HG03575 (cell line): Measurements from ENCODE around the gene RAD1.
"Not testable (repeated sequence)": the region's sequence is repeated elsewhere in the genome, so short reads cannot be mapped to it uniquely, and the experiment has no call there.

Experiments
- ATAC-seq: cut with Tn5 transposase; IDR thresholded peaks from one replicate; pipeline ENCODE4 v1.9.1; 2021; ENCODE audit not compliant: unreplicated experiment, insufficient number of reproducible peaks, low FRiP score; ENCODE audit errors: extremely low read depth

Gene RAD1

GRCh38 chr5:34915139-34915855 is at the start of gene RAD1, which contains the start of gene BRIX1:
Gene RAD1 (minus strand): TSS chr5:34915504. CDS start chr5:34914892, 612 bp downstream.
Gene BRIX1 (plus strand): TSS chr5:34915711. CDS start chr5:34915739, 28 bp downstream.
- ATAC-seq, result peak; percentile 93

DNA sequence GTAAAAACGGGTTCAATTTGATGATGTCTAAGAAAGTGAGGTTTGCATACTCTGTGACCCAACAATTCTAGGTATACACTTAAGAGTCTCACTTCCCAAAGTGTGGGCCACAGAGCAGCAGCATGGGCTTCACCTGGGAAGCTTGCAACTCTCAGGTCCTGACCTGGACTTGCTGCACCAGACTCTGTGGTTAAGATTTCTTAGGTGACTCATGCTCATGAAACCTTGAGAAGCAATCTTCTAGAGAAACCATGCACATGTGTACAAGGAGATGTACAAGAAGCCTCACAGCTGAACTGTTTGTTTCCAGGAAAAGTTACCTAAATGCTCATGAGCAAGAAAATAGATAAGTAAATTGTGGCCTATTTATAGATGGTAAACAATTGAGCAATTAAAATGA is 44.0 kb upstream of the RAD1 start:
- ATAC-seq, result peak; percentile 95

GRCh38 chr5:34957857-34958690 is 42.8 kb upstream of the RAD1 start:
- no peak for ATAC-seq

GRCh38 chr5:34957321-34957720 is 42.0 kb upstream of the RAD1 start:
- ATAC-seq, result no peak

GRCh38 chr5:34944460-34945047 is 29.2 kb upstream of the RAD1 start:
- ATAC-seq, result no peak

GRCh38 chr5:34944044-34944443 is 28.7 kb upstream of the RAD1 start:
- ATAC-seq, result no peak

GRCh38 chr5:34941936-34942335 is 26.6 kb upstream of the RAD1 start:
- ATAC-seq, result no peak

- ATAC-seq, result no peak
Measured at GRCh38 chr5:34932947-34933346, 17.6 kb upstream of the RAD1 start.

DNA sequence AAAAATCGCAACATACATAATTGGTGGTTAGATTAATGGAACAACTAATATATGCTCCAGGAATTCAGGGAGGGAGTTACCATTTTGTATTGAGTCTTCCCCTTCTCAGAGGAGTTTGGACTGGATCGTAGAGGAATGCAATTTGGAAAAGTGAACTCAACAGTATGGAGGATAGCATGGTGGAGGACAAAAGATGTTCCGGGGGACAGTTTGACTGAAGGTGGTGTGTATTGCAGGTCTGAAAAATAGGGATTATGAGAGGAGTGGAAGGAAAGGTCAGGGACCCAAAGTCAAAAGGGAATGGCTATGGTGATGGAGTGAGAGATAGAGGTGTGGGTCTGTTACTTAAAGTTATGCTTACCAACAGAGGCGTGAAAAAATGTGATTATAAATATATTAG is 15.6 kb upstream of the RAD1 start:
- ATAC-seq, result no peak

- no peak for ATAC-seq
Measured at GRCh38 chr5:34930462-34930844, 15.1 kb upstream of the RAD1 start.

- ATAC-seq, result peak; percentile 33
Measured at GRCh38 chr5:34929720-34930461, 14.6 kb upstream of the RAD1 start.

GRCh38 chr5:34929134-34929719 is 13.9 kb upstream of the RAD1 start, which contains the start of gene DNAJC21:
Gene DNAJC21 (plus strand): TSS chr5:34929559. CDS start chr5:34929820, 261 bp downstream.
- ATAC-seq, result peak; percentile 83

DNA sequence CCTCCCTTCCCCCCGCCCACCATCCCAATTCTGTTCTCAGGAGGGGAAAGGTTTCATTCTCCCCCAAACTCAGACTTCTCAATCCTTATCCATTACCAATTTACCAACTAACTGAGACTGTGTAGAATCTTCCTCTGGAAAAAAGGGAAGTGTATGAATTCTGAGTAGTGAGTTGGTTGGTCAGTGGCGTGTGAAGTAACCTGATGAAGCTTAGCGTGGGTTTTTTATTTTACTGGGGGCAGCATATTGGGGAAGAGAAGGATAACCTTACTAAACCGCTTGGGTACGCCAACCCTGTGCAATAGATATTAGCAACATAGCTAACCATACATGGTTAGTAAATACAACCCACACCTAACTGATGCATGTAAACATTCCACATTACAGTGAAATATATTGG is 13.0 kb upstream of the RAD1 start:
- ATAC-seq, result no peak

DNA sequence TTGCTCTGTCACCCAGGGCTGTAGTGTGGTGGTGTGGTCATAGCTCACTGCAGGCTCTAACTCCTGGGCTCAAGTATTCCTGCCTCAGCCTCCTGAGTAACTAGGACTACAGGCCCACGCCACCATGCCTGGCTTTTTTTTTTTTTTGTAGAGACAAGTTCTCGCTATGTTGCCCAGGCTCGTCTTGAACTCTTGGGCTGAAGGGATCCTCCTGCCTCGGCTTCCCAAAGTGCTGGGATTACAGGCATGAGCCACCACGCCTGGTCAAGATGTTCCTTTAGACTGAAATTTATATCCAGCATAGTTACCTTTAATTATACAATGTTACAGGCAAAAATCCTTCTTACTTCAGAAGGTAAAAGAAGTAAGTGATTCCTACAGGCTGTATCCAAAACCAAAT is 12.5 kb upstream of the RAD1 start:
- ATAC-seq, result no peak

GRCh38 chr5:34926318-34926888 is 11.1 kb upstream of the RAD1 start:
- ATAC-seq, result no peak

- no peak for ATAC-seq
Measured at GRCh38 chr5:34924462-34924765, 9.1 kb upstream of the RAD1 start.

DNA sequence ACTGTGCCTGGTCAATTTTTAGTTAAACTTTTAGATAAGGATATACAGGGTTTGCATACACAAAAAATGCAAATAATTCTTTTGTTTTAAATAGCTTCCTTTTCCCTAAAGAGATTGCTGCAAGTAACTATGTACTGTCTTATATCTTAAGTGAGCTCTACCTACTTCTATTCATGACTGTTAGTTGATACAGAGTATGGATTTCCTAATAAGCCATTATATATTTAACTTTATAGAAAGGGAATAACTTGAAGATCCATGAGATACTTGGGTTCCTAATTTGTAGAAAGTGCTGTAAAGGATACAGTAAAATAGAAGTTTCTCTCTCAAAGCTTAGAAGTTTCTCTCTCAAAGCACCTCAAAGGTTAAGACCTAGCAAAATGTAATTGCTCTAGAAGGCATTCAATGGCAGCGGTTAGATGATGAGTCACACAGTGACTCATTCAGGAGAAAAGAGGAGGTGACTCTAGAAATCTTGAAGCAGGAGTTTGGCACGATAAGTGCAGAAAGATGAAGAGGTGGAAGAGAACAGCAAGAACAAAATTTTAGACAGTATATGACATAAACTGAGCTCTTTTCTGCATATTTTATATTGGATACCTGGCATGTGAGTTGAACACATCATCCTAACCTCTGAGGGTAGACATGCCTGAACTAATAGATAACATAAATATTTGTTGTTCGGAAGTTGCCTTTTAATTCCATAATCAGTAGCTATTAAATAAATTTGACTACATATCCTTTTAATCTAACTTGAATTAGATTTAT is 8.6 kb upstream of the RAD1 start:
- ATAC-seq, result no peak

DNA sequence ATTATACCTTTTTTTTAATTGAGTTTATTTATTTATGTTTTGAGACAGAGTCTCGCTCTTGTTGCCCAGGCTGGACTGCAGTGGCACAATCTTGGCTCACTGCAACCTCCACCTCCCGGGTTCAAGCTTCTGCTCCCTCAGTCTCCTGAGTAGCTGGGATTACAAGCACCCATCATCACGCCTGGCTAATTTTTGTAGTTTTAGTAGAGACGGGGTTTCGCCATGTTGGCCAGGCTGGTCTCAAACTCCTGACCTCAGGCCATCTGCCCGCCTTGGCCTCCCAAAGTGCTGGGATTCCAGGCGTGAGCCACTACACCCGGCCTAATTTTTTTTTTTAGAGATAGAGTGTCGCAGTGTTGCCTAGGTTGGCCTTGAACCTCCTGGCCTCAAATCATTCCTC is 8.0 kb upstream of the RAD1 start:
- not testable (repeated sequence) for ATAC-seq
